ENCODE data around the gene MEN1.

Gene MEN1

GRCh38 chr11:64759722-64760719 is 50.3 kb downstream of the MEN1 start, which contains the start of gene PYGM:
PYGM (minus strand) TSS chr11:64759974; CDS start chr11:64759898, 76 bp downstream.
- DNase-seq = peak; percentile 84

- DNase-seq = no peak
Observed at GRCh38 chr11:64759131-64759721, 51.1 kb downstream of the MEN1 start.

- DNase-seq = no peak
Observed at GRCh38 chr11:64758330-64759079, 51.8 kb downstream of the MEN1 start.

- DNase-seq = no peak
Observed at GRCh38 chr11:64757549-64758329, 52.6 kb downstream of the MEN1 start.

- DNase-seq = no peak
Observed at GRCh38 chr11:64755681-64756361, 54.5 kb downstream of the MEN1 start.

GRCh38 chr11:64754919-64755662 is 55.3 kb downstream of the MEN1 start:
- DNase-seq = no peak

GRCh38 chr11:64754124-64754918 is 56.0 kb downstream of the MEN1 start:
- DNase-seq = no peak
